ENCODE measurements around the gene BSND.

- no peak for TF ChIP-seq EZH2 (IDR thresholded peaks at IDR 0.05; ENCODE audit: insufficient read depth, poor library complexity, severe bottlenecking)
- no peak for TF ChIP-seq EZH2phosphoT487 (IDR thresholded peaks at IDR 0.05; ENCODE audit: insufficient read depth, low read depth)
Observed at GRCh38 chr1:54970901-54971300, 27.8 kb upstream of the BSND start.

Data from GM23248 (cell line).